Measurements from ENCODE around the gene APOB. TPM values are rescaled to one million over a fixed set of nuclear protein-coding genes. Genes with fewer than 3 reads are reported as not detected.

APOB gene
- total and polyA plus RNA-seq, 2 of the 13 experiments (the other 11 are each of a cell fraction or from before 2014, with no cell fraction given), result 1,569 to 2,515 TPM

GRCh38 chr2:21005700-21006422 is 38.0 kb downstream of the APOB start (continued):
- TF ChIP-seq ZFP36L2 (CRISPR knock-in tag; IDR thresholded peaks at IDR 0.05) (no peak), HNF4A (CRISPR knock-in tag; IDR thresholded peaks at IDR 0.05) (no peak), MAZ (IDR thresholded peaks at IDR 0.05; ENCODE audit: borderline replicate concordance, low read depth, low read length) (no peak), MAZ (CRISPR knock-in tag; IDR thresholded peaks at IDR 0.05; ENCODE audit: low read depth) (no peak), THAP11 (CRISPR knock-in tag; IDR thresholded peaks at IDR 0.05) (no peak; the same call in 1 of the 2 replicates), YEATS2 (CRISPR knock-in tag; IDR thresholded peaks at IDR 0.05; ENCODE audit: borderline replicate concordance) (0 out of 2 replicates have a peak, but pooled peaks have one; percentile 5), ONECUT2 (CRISPR knock-in tag; IDR thresholded peaks at IDR 0.05) (no peak), STAT6 (CRISPR knock-in tag; IDR thresholded peaks at IDR 0.05; ENCODE audit: borderline replicate concordance) (no peak), ZNF230 (CRISPR knock-in tag; IDR thresholded peaks at IDR 0.05) (no peak), ZMYM3 (CRISPR knock-in tag; IDR thresholded peaks at IDR 0.05) (no peak), PRDM4 (CRISPR knock-in tag; IDR thresholded peaks at IDR 0.05; ENCODE audit: borderline replicate concordance) (no peak), NAIF1 (CRISPR knock-in tag; IDR thresholded peaks at IDR 0.05; ENCODE audit: borderline replicate concordance) (peak; percentile 16; the same call in 1 of the 2 replicates), FOXA3 (CRISPR knock-in tag; IDR thresholded peaks at IDR 0.05) (no peak), ZXDC (CRISPR knock-in tag; IDR thresholded peaks at IDR 0.05) (0 out of 2 replicates have a peak, but pooled peaks have one; percentile 15), ARNT (IDR thresholded peaks at IDR 0.05) (no peak), CAMTA2 (CRISPR knock-in tag; IDR thresholded peaks at IDR 0.05; ENCODE audit: borderline replicate concordance) (no peak), ZNF777 (CRISPR knock-in tag; IDR thresholded peaks at IDR 0.05) (no peak; the same call in 1 of the 2 replicates), SAP130 (CRISPR knock-in tag; IDR thresholded peaks at IDR 0.05; ENCODE audit: low read depth) (no peak; the same call in 1 of the 2 replicates), ZNF639 (CRISPR knock-in tag; conservative IDR thresholded peaks at IDR 0.05) (no peak), ZNF282 (IDR thresholded peaks at IDR 0.05; ENCODE audit: partially characterized antibody) (no peak), RBFOX2 (IDR thresholded peaks at IDR 0.05; ENCODE audit: low read depth, low read length) (peak; percentile 81), ZSCAN22 (CRISPR knock-in tag; IDR thresholded peaks at IDR 0.05) (no peak)

Data from HepG2 (cell line).